Measurements from ENCODE around the gene NLK.

- TF ChIP-seq CTCF (IDR thresholded peaks at IDR 0.05; ENCODE audit: insufficient read depth, low read depth, low read length) (peak; percentile 27), EZH2 (IDR thresholded peaks at IDR 0.05; ENCODE audit: insufficient read depth, low read length) (no peak)
Measured at GRCh38 chr17:28228109-28228840, 185.8 kb downstream of the NLK start.

Data from astrocyte (in vitro differentiated cells and primary cell).